ENCODE results near the gene CDC42BPG.
A peak's percentile ranks its signal among the peaks of the same experiment; 100 is the strongest.

The CDC42BPG gene

DNA sequence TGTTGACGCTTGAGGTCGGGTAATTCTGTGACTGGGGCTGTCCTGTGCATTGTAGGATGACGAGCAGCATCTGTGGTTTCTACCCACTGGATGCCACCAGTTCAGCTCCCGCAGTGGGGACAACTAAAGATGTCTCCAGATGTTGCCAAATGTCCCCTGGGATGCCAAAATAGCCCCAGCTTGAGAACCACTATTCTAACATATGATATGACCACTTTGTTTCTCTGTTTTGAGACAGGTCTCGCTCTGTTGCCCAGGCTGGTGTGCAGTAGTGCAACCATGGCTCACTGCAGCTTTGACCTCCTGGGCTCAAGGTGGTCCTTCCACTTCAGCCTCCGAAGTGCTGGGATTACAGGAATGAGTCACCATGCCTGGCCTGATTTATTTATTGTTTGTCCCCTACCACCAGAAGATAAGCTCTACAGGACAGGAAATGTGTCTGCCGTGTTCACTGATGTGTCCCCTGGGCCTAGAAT lies 29.7 kb downstream of the CDC42BPG start:
- Histone ChIP-seq H3K9me3 (ENCODE audit: control insufficient read depth, insufficient read depth, low read length) (no peaks in the 10 kb centered on the region), H3K4me1 (ENCODE audit: control insufficient read depth, insufficient read depth, low read length) (no peaks in the 10 kb centered on the region), H3K4me3 (ENCODE audit: low read length) (no peak overlapping the region), H3K27ac (ENCODE audit: low read length) (no peak overlapping the region), H3K27me3 (ENCODE audit: control insufficient read depth, insufficient read depth, low read length) (no peaks in the 10 kb centered on the region), H3K36me3 (ENCODE audit: control insufficient read depth, insufficient read depth, low read length) (no peaks in the 10 kb centered on the region)
- no CpG with 5 or more reads among the region's 7 CpGs for WGBS (ENCODE audit: insufficient coverage, insufficient read length)
- DNase-seq (ENCODE audit: low read depth, low spot score), result no peak

DNA sequence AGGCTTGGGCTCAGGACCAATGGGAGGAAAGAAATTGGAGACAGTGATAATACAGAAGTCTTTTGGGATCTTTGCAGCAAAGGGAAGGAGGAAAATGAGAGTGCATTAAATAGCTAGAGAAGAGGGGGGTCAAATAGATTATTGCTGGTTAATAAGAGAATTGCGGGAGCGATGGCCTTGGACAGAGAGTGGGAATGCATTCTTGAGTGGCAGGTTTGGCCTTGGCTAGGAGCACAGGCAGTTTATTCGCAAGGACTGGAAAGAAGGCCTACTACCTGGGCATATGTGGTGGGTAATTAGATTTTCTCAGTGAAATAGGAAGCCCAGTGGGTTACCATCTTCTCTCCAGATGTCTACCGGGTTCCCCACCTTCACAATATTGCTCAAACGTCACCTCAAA lies 30.6 kb downstream of the CDC42BPG start:
- H3K4me3 ChIP-seq (ENCODE audit: low read length), result no peak overlapping the region
- WGBS (ENCODE audit: insufficient coverage, insufficient read length), result no CpG with 5 or more reads among the region's 5 CpGs

DNA sequence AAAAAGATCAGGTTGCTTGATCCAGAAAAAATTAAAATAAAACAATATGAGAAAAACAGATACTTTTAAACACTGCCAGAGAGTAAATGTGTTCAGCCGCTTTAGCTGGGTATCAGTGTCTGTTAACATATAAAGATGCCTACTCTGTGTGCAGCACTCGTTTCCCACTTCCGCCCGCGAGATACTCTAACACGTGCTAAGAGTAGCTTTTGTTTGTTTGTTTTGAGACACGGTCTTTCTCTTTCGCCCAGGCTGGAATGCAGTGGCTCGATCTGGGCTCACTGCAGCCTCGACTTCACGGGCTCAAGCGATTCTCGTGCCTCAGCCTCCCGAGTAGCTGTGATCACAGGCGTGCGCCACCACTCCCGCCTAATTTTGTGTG lies 33.6 kb downstream of the CDC42BPG start:
- Histone ChIP-seq H3K27me3 (ENCODE audit: control insufficient read depth, insufficient read depth, low read length) (no peaks in the 10 kb centered on the region), H3K4me1 (ENCODE audit: control insufficient read depth, insufficient read depth, low read length) (no peaks in the 10 kb centered on the region), H3K4me3 (ENCODE audit: low read length) (peak overlapping the region; percentile 2; the same call in 1 of the 2 replicates), H3K27ac (ENCODE audit: low read length) (no peak overlapping the region), H3K9me3 (ENCODE audit: control insufficient read depth, insufficient read depth, low read length) (no peaks in the 10 kb centered on the region), H3K36me3 (ENCODE audit: control insufficient read depth, insufficient read depth, low read length) (peaks cover 7% of the 10 kb centered on the region; the same call in 1 of the 2 replicates)
- no CpG with 5 or more reads among the region's 17 CpGs for WGBS (ENCODE audit: insufficient coverage, insufficient read length)
- DNase-seq (ENCODE audit: low read depth, low spot score), result no peak

More for the DNA sequence above, 30.6 kb downstream of the CDC42BPG start:
- Histone ChIP-seq H3K4me1 (ENCODE audit: control insufficient read depth, insufficient read depth, low read length) (no peaks in the 10 kb centered on the region), H3K27me3 (ENCODE audit: control insufficient read depth, insufficient read depth, low read length) (no peaks in the 10 kb centered on the region), H3K36me3 (ENCODE audit: control insufficient read depth, insufficient read depth, low read length) (no peaks in the 10 kb centered on the region), H3K27ac (ENCODE audit: low read length) (no peak overlapping the region), H3K9me3 (ENCODE audit: control insufficient read depth, insufficient read depth, low read length) (no peaks in the 10 kb centered on the region)
- DNase-seq (ENCODE audit: low read depth, low spot score), result no peak

DNA sequence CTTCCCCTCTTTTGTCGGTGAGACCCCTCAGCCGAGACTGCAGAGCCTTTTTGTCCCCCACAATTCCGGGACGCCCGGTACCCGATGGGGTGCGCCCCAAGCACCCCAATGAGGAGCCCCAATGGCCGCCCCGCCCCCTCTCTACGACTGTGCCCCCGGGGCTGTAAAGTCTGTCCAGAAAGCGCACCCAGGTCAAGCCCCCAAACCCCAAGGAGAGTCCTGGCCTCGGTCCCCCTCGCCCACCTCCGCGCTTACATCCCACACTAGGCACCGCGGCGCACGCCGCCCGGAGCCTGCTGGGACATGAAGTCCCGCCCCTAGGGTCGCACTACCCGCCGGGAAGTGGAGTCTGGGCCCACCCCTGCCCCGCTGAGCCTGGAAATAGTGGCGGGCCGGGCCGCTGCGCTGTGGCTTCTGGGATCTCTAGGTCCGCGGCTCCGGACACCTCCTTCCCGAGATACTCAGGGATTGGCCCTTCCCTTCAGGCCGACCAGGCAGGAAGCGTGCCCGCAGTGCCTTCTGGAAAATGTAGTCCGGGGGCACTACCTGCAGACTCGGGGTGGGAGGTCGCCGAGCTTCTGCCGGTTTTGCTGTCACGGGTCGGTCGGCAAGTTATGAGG lies 34.1 kb downstream of the CDC42BPG start, which contains the start of gene MEN1:
Gene MEN1, minus strand, starts transcription at position 281 of the 620 bp plus-strand sequence. CDS start 442 bp downstream, outside the sequence.
- no peaks in the 10 kb centered on the region for H3K9me3 ChIP-seq (ENCODE audit: control insufficient read depth, insufficient read depth, low read length)
- H3K4me3 ChIP-seq (ENCODE audit: low read length), result peak within 1 kb of the TSS; percentile 90
- H3K27ac ChIP-seq (ENCODE audit: low read length), result no peak within 1 kb of the TSS
- peaks cover 8% of the 10 kb centered on the region; the same call in 1 of the 2 replicates for H3K36me3 ChIP-seq (ENCODE audit: control insufficient read depth, insufficient read depth, low read length)
- no peaks in the 10 kb centered on the region for H3K4me1 ChIP-seq (ENCODE audit: control insufficient read depth, insufficient read depth, low read length)
- WGBS (ENCODE audit: insufficient coverage, insufficient read length), result no CpG with 5 or more reads among the region's 46 CpGs
- no peaks in the 10 kb centered on the region for H3K27me3 ChIP-seq (ENCODE audit: control insufficient read depth, insufficient read depth, low read length)
- peak; percentile 90 for DNase-seq (ENCODE audit: low read depth, low spot score)

DNA sequence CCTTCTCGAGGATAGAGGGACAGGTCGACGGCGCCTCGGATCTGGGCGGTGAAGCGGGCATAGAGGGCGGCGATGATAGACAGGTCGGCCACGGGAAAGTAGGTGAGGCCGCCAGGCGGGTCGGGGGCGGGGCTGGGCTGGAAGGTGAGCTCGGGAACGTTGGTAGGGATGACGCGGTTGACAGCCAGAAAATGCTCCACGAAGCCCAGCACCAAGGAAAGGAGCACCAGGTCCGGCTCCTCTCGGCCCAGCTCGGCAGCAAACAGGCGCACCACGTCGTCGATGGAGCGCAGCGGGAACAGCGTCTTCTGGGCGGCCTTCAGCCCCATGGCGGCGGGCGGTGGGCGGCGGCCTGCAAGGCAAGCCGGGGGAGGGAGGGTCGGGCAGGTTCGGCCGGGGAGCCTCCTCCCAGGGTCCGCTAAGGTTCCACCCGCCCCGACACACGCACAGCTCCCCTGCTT lies 34.6 kb downstream of the CDC42BPG start:
- Histone ChIP-seq H3K4me3 (ENCODE audit: low read length) (peak overlapping the region; percentile 90), H3K36me3 (ENCODE audit: control insufficient read depth, insufficient read depth, low read length) (peaks cover 10% of the 10 kb centered on the region; the same call in 1 of the 2 replicates), H3K27me3 (ENCODE audit: control insufficient read depth, insufficient read depth, low read length) (no peaks in the 10 kb centered on the region), H3K9me3 (ENCODE audit: control insufficient read depth, insufficient read depth, low read length) (no peaks in the 10 kb centered on the region), H3K4me1 (ENCODE audit: control insufficient read depth, insufficient read depth, low read length) (no peaks in the 10 kb centered on the region), H3K27ac (ENCODE audit: low read length) (no peak overlapping the region)
- no CpG with 5 or more reads among the region's 44 CpGs for WGBS (ENCODE audit: insufficient coverage, insufficient read length)
- no peak for DNase-seq (ENCODE audit: low read depth, low spot score)

DNA sequence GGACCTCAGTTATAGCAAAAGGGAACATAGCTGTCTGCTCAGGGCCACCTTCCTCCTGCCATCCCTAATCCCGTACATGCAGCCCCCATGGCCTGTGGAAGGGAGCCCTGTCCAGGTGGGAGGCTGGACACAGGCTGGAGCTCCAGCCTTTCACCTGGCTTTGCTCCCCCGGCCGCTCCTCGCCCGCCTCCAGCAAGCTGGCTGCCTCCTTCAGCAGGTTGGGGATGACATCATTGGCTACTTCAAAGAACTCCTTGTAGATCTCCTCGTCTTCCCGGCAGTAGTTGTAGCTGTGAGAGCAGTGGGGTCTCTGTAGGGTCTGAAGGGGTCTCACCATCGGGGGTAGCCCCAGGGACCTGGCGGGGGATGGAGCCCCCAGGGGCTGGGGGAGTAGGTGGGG lies 39.0 kb downstream of the CDC42BPG start:
- Histone ChIP-seq H3K36me3 (ENCODE audit: control insufficient read depth, insufficient read depth, low read length) (peaks cover 10% of the 10 kb centered on the region; the same call in 1 of the 2 replicates), H3K27ac (ENCODE audit: low read length) (no peak overlapping the region)
- WGBS (ENCODE audit: insufficient coverage, insufficient read length), result no CpG with 5 or more reads among the region's 9 CpGs

DNA sequence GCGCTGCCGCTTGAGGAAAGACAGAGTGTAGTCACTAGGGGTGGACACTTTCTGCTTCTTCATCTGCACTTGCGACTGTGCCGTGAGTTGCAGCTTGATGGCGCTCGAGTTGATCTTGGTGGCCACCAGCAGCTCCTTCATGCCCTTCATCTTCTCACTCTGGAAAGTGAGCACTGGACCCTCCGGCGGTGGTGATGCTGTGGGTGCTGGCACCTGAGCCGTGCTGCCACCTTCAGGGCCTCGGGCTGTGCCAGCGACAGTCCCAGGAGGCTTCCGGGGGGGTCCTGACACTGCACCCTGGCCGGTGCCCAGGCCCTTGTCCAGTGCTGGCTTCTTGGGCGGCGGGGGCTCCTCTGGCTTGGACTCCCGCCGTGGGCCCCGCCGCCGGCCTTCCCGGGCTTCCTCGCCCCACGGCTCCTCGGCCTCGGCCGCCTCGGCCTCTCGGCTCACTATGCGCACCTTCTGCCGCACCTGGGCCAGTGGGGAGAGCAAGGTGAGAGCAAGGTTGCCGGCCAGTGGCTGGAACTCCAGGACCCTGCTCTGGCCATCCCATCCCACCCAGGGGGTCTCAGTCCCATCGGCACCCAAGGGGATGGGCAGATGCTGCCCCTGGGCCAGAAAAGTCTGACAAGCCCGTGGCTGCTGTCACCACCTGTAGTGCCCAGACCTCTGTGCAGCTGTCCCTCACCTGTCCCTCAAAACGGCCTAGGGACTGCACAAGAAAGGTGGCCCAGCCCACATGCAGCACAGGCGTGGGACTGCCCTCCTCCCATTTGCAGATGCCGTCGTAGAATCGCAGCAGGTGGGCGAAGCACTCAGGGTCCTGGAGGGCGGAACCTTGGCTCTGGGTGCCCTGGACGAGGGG lies 39.9 kb downstream of the CDC42BPG start:
- Histone ChIP-seq H3K4me1 (ENCODE audit: control insufficient read depth, insufficient read depth, low read length) (0 out of 2 replicates have a peak, but pooled peaks cover 2% of the 10 kb centered on the region), H3K9me3 (ENCODE audit: control insufficient read depth, insufficient read depth, low read length) (no peaks in the 10 kb centered on the region), H3K27me3 (ENCODE audit: control insufficient read depth, insufficient read depth, low read length) (no peaks in the 10 kb centered on the region), H3K36me3 (ENCODE audit: control insufficient read depth, insufficient read depth, low read length) (peaks cover 12% of the 10 kb centered on the region; the same call in 1 of the 2 replicates), H3K4me3 (ENCODE audit: low read length) (no peak overlapping the region), H3K27ac (ENCODE audit: low read length) (no peak overlapping the region)
- no peak for DNase-seq (ENCODE audit: low read depth, low spot score)
- WGBS (ENCODE audit: insufficient coverage, insufficient read length), result no CpG with 5 or more reads among the region's 41 CpGs

More for the DNA sequence above, 39.0 kb downstream of the CDC42BPG start:
- Histone ChIP-seq H3K4me1 (ENCODE audit: control insufficient read depth, insufficient read depth, low read length) (0 out of 2 replicates have a peak, but pooled peaks cover 2% of the 10 kb centered on the region), H3K27me3 (ENCODE audit: control insufficient read depth, insufficient read depth, low read length) (no peaks in the 10 kb centered on the region), H3K4me3 (ENCODE audit: low read length) (no peak overlapping the region), H3K9me3 (ENCODE audit: control insufficient read depth, insufficient read depth, low read length) (no peaks in the 10 kb centered on the region)
- DNase-seq (ENCODE audit: low read depth, low spot score), result no peak

DNA sequence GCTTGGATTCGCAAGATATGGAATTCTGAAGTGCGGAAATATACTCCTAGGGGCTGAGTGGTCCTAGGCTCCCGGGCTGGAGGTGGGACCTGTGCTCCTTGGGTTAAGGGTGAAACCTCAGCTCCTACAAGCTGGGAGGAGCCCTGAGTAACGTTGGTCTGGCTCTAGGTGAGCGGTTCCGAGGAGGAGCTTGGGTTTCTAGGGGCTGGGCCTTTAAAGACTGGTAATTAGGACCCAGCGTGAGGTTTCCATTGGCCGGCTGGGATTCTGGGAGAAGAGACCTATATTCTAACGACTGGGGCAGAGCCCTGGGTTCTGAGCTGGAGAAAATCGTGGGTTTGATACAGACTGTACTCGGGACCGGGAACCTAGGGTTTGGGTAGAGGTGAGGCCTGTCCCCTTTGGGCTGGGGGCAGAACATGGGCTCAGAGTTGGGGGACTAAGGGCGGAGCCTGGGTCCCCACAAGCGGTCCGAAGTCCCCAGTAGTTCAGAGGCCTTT lies 40.6 kb downstream of the CDC42BPG start:
- Histone ChIP-seq H3K27me3 (ENCODE audit: control insufficient read depth, insufficient read depth, low read length) (no peaks in the 10 kb centered on the region), H3K27ac (ENCODE audit: low read length) (no peak overlapping the region), H3K4me1 (ENCODE audit: control insufficient read depth, insufficient read depth, low read length) (0 out of 2 replicates have a peak, but pooled peaks cover 2% of the 10 kb centered on the region), H3K4me3 (ENCODE audit: low read length) (peak overlapping the region; percentile 1; the same call in 1 of the 2 replicates), H3K9me3 (ENCODE audit: control insufficient read depth, insufficient read depth, low read length) (no peaks in the 10 kb centered on the region), H3K36me3 (ENCODE audit: control insufficient read depth, insufficient read depth, low read length) (peaks cover 14% of the 10 kb centered on the region; the same call in 1 of the 2 replicates)
- no peak for DNase-seq (ENCODE audit: low read depth, low spot score)
- WGBS (ENCODE audit: insufficient coverage, insufficient read length), result no CpG with 5 or more reads among the region's 15 CpGs

DNA sequence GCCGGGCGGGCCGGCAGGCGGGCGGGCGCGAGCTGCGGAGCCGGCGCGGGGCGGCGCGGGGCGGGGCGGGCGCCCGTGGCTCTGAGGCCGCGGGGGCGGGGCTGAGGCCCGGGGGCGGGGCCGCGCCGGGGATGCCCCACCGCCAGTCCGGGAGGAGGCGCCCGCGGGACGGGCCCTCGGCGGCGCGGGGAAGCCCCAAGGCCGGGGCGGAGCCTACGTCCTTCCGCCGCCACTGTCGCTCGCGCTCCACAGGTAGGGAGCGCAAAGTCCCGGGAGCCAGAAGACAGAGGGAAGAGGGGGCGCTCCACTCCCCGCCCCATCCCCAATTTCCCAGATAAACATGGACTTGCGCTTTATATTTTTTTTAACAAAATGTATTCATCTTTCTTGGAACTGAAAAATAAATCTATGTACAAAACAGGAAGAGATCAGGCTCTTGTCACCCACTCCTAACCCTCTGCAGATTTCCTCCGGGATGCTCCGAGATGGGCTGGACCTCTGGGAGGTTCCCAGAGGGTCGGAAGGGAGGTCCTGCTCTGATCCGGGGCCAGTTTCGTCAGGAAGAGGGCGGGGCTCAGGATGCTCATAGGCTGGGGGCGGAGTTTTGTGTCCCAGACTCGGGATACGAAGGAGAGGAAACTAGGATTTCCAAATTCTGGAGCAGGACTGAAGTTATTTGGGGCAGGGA lies 41.2 kb downstream of the CDC42BPG start, which contains the start of gene MAP4K2:
Gene MAP4K2, minus strand, starts transcription at position 57 of the 688 bp plus-strand sequence. CDS start 65 bp downstream, outside the sequence.
- Histone ChIP-seq H3K9me3 (ENCODE audit: control insufficient read depth, insufficient read depth, low read length) (no peaks in the 10 kb centered on the region), H3K36me3 (ENCODE audit: control insufficient read depth, insufficient read depth, low read length) (peaks cover 14% of the 10 kb centered on the region; the same call in 1 of the 2 replicates), H3K4me1 (ENCODE audit: control insufficient read depth, insufficient read depth, low read length) (0 out of 2 replicates have a peak, but pooled peaks cover 2% of the 10 kb centered on the region), H3K27me3 (ENCODE audit: control insufficient read depth, insufficient read depth, low read length) (no peaks in the 10 kb centered on the region), H3K4me3 (ENCODE audit: low read length) (peak within 1 kb of the TSS; percentile 74; the same call in 1 of the 2 replicates), H3K27ac (ENCODE audit: low read length) (no peak within 1 kb of the TSS)
- no CpG with 5 or more reads among the region's 58 CpGs for WGBS (ENCODE audit: insufficient coverage, insufficient read length)
- DNase-seq (ENCODE audit: low read depth, low spot score), result peak; percentile 70

All from iPS DF 6.9 (cell line).